Measurements from ENCODE around the gene DAP. TPM values are rescaled to one million over a fixed set of nuclear protein-coding genes. Genes with fewer than 3 reads are reported as not detected.
A peak's percentile ranks its signal among the peaks of the same experiment; 100 is the strongest.

Gene DAP
- total RNA-seq, 1 experiment from 2014 or later: 47.2 TPM

GRCh38 chr5:10644192-10644591 lies 116.8 kb downstream of the DAP start:
- Mint-ChIP-seq H3K36me3 (ENCODE audit: insufficient read depth in 1 of 3, low read depth in 3 of 3) (peaks cover 0 to 5% (median 2%) of the 10 kb centered on the region in 3 experiments; a peak in 3 of 7 replicates), H3K4me1 (peaks cover 9 to 16% of the 10 kb centered on the region in 2 experiments), H3K4me3 (no peak overlapping the region), H3K9me3 (no peaks in the 10 kb centered on the region), H3K27me3 (ENCODE audit: low read depth) (peaks cover 2% of the 10 kb centered on the region; the same call in 1 of the 2 replicates), H3K27ac (no peak overlapping the region)
- H4K5ac ChIP-seq (ENCODE audit: insufficient read length, low read depth, low read length): no peak overlapping the region
- no peaks in the 10 kb centered on the region for H4K20me1 ChIP-seq (ENCODE audit: control insufficient read depth, insufficient read depth, insufficient read length)
- H3K9me3 ChIP-seq (ENCODE audit: control insufficient read depth, low read depth, low read length): no peaks in the 10 kb centered on the region
- no peak overlapping the region for H3T11ph ChIP-seq (ENCODE audit: low read length)
- peak; percentile 3 for DNase-seq
- no peak overlapping the region for H4K8ac ChIP-seq (replicated peaks; ENCODE audit: insufficient read length, low read depth, low read length)
- no peak overlapping the region for H3K56ac ChIP-seq (ENCODE audit: insufficient read length, low read depth, low read length)
- H3K27ac ChIP-seq (ENCODE audit: insufficient read length, low read depth, low read length): no peak overlapping the region
- WGBS (ENCODE audit: extremely low coverage, insufficient read length, low lambda C conversion rate): no CpG with 5 or more reads among the region's 9 CpGs
- no peaks in the 10 kb centered on the region for H3K27me3 ChIP-seq (ENCODE audit: insufficient read depth, low read length)
- 0 out of 2 replicates have a peak, but pooled peaks cover 4% of the 10 kb centered on the region for H3K79me2 ChIP-seq (ENCODE audit: insufficient read depth, low read length)
- no peak overlapping the region for H3K4ac ChIP-seq (ENCODE audit: low read depth, low read length)
- TF ChIP-seq CTCF (conservative IDR thresholded peaks at IDR 0.05): no peak
- no peak overlapping the region for H3K18ac ChIP-seq (ENCODE audit: insufficient read length, low read depth, low read length)
- H3K23me2 ChIP-seq (ENCODE audit: insufficient read length, low read depth, low read length, poor library complexity, severe bottlenecking): no peaks in the 10 kb centered on the region
- H4K91ac ChIP-seq (ENCODE audit: insufficient read length, low read depth, low read length): no peak overlapping the region
- no peaks in the 10 kb centered on the region; the same call in 1 of the 2 replicates for H3K4me1 ChIP-seq (ENCODE audit: insufficient read depth, low read length)
- H2AK5ac ChIP-seq (ENCODE audit: insufficient read length, low read length): no peak overlapping the region
- H2BK120ac ChIP-seq (ENCODE audit: low read depth, low read length, poor library complexity, severe bottlenecking): no peak overlapping the region
- H2BK20ac ChIP-seq (ENCODE audit: low read depth, low read length, poor library complexity, severe bottlenecking): no peak overlapping the region
- H2BK12ac ChIP-seq (ENCODE audit: insufficient read length, low read depth, low read length): no peak overlapping the region
- H2AFZ ChIP-seq (ENCODE audit: low read length): no peak overlapping the region
- H2BK15ac ChIP-seq (ENCODE audit: low read depth, low read length): no peak overlapping the region
- no peaks in the 10 kb centered on the region for H3K79me1 ChIP-seq (ENCODE audit: insufficient read depth, low read depth, low read length, poor library complexity, severe bottlenecking)
- H3K9ac ChIP-seq (ENCODE audit: extremely low read depth, insufficient read length, low read length): no peak overlapping the region
- H3K14ac ChIP-seq (ENCODE audit: insufficient read depth, low read length): no peak overlapping the region
- H3K23ac ChIP-seq (ENCODE audit: insufficient read length, low read depth, low read length): no peak overlapping the region
- no peak overlapping the region for H3K4me2 ChIP-seq (ENCODE audit: insufficient read depth, insufficient read length, low read length)
- H2BK5ac ChIP-seq (ENCODE audit: insufficient read length, low read length): no peak overlapping the region

All from H9 (cell line).